GM12878 (cell line): ENCODE measurements around the gene SYNGR1. TPM values are rescaled to one million over a fixed set of nuclear protein-coding genes. Genes with fewer than 3 reads are reported as not detected.

Experiments
- CBX5 ChIP-seq: sonication (generic); IDR thresholded peaks from 2 replicates; pipeline ENCODE4 v1.6.1; 2016; ENCODE audit warnings: low read depth, moderate library complexity, mild to moderate bottlenecking, inconsistent platforms
- FOS ChIP-seq: IDR thresholded peaks from 3 replicates; pipeline ENCODE4 v1.6.1; 2011; ENCODE audit warnings: borderline replicate concordance; ENCODE audit not compliant: insufficient read length; ENCODE audit errors: extremely low read depth
- polyA plus RNA-seq, 11 experiments: library from polyadenylated mRNA; depleted of rRNA in 4 of 11; unstranded in 6 of 11; stranded (reverse) in 5 of 11; fragments of >200 nt; fragmentation: Nextera tagmentation in 4 of 11; fragmentation: Illumina TruSeq in 1 of 11; extraction: Ambion mirVana in 4 of 11; extraction: Trizol in 1 of 11; gene quantifications; 1 replicate in 1 of 11; 2 replicates in 10 of 11; pipeline versions ENCODE4 v1.2.1 to v1.2.3, GENCODE V29; 2011 to 2016; ENCODE audit warnings: inconsistent platforms in 2 of 11, missing spikeins in 2 of 11, low read depth in 1 of 11
- total RNA-seq, 4 experiments: library from RNA; depleted of rRNA in 3 of 4; stranded (reverse); fragments of >200 nt in 3 of 4; fragmentation: Illumina TruSeq in 1 of 4; extraction: Trizol in 1 of 4; gene quantifications; 2 replicates each; pipeline versions ENCODE4 v1.2.1 to v1.2.3, GENCODE V29; 2013 to 2021
- TF ChIP-seq, protein P1 (sequence below): fragments of 450-650 bp; IDR thresholded peaks from 2 replicates; pipeline ENCODE4 v1.6.1; 2017; ENCODE audit warnings: antibody characterized with exemption, mild to moderate bottlenecking, moderate library complexity
- TF ChIP-seq, protein P2 (sequence below): IDR thresholded peaks from 2 replicates; pipeline ENCODE4 v1.6.1; 2011; ENCODE audit warnings: low read depth, low read length, improper control_type of control experiment, borderline replicate concordance
- TF ChIP-seq, protein P3 (sequence below): fragments of 150-350 bp; IDR thresholded peaks from 2 replicates; pipeline ENCODE4 v1.6.1; 2014; ENCODE audit warnings: mild to moderate bottlenecking, low read depth, low read length

SYNGR1 gene
- total and polyA plus RNA-seq, 10 of the 15 experiments (the other 5 are each of a cell fraction or from before 2014, with no cell fraction given): 0.87 to 9.2 (median 3.5) TPM

DNA sequence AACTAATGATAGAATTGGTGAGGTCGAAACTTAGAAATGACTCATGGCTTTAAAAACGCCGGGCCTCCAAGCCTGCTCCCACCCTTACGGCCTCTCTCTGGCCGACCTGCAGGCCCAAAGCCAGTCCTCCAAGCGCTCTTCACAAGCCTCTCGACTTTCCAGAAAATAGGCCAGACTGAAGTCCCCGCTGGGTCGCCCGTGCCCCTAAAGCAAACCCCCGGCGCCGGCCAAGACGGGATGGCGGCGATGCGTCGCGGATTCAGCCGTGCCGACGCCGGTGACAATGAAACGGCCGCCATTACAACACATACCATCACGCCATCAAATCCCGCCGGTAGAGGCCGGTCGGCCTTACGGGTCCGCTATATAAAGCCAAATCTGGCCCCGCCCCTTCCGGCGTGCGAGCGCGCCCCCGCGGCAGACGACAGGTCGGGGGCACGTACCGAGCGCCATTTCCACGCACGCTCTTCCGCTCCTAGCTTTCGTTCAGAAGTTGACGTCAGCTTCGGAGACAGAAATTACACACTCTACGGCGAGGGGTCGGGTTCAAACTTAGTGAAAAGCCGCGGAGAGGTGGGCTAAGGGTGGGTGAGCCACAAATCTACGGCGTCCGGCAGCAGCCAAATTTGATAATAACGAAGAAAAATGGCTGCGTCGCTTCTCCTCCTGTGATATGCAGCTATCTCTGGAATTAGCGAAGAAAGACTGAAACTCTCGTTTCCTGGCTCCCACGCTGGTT is 30.3 kb upstream of the SYNGR1 start, which contains the start of gene RPL3 (continued):
- TF ChIP-seq, protein P1, sequence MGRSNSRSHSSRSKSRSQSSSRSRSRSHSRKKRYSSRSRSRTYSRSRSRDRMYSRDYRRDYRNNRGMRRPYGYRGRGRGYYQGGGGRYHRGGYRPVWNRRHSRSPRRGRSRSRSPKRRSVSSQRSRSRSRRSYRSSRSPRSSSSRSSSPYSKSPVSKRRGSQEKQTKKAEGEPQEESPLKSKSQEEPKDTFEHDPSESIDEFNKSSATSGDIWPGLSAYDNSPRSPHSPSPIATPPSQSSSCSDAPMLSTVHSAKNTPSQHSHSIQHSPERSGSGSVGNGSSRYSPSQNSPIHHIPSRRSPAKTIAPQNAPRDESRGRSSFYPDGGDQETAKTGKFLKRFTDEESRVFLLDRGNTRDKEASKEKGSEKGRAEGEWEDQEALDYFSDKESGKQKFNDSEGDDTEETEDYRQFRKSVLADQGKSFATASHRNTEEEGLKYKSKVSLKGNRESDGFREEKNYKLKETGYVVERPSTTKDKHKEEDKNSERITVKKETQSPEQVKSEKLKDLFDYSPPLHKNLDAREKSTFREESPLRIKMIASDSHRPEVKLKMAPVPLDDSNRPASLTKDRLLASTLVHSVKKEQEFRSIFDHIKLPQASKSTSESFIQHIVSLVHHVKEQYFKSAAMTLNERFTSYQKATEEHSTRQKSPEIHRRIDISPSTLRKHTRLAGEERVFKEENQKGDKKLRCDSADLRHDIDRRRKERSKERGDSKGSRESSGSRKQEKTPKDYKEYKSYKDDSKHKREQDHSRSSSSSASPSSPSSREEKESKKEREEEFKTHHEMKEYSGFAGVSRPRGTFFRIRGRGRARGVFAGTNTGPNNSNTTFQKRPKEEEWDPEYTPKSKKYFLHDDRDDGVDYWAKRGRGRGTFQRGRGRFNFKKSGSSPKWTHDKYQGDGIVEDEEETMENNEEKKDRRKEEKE: no peak
- TF ChIP-seq CBX5 (peak; percentile 91), FOS (no peak)
- TF ChIP-seq, protein P2, sequence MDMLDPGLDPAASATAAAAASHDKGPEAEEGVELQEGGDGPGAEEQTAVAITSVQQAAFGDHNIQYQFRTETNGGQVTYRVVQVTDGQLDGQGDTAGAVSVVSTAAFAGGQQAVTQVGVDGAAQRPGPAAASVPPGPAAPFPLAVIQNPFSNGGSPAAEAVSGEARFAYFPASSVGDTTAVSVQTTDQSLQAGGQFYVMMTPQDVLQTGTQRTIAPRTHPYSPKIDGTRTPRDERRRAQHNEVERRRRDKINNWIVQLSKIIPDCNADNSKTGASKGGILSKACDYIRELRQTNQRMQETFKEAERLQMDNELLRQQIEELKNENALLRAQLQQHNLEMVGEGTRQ: no peak
- TF ChIP-seq, protein P3, sequence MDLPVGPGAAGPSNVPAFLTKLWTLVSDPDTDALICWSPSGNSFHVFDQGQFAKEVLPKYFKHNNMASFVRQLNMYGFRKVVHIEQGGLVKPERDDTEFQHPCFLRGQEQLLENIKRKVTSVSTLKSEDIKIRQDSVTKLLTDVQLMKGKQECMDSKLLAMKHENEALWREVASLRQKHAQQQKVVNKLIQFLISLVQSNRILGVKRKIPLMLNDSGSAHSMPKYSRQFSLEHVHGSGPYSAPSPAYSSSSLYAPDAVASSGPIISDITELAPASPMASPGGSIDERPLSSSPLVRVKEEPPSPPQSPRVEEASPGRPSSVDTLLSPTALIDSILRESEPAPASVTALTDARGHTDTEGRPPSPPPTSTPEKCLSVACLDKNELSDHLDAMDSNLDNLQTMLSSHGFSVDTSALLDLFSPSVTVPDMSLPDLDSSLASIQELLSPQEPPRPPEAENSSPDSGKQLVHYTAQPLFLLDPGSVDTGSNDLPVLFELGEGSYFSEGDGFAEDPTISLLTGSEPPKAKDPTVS: 0 out of 2 replicates have a peak, but pooled peaks have one; percentile 12
